ENCODE data around the gene PTPRM. TPM values are rescaled to one million over a fixed set of nuclear protein-coding genes. Genes with fewer than 3 reads are reported as not detected.
"Not testable (repeated sequence)": the region's sequence is repeated elsewhere in the genome, so short reads cannot be mapped to it uniquely, and the experiment has no call there.

PTPRM gene
- total RNA-seq, 1 donor from 2014 or later: 5.3 TPM

DNA sequence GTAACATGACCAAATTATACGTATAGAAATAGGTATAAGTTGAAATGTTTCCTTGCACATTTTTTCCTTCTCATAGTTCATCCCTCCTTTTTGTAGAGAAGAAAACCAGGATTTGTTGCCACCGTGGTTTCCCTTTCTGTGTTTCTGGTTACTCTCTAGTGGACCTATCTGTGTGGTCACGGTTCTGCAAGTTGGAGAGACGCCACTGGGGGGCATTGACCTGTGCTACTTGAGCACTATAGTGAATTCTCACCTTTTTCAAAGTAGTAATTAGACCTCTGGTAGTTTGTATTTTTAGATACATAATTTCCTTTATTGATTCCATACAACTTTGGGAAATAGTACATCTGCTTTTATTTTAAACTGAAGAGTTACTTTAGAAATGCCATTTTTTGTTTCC is 444.8 kb downstream of the PTPRM start:
- no peak for ATAC-seq

- no peak for ATAC-seq
These were observed 451.7 kb downstream of the PTPRM start for GRCh38 chr18:8018701-8019331.

DNA sequence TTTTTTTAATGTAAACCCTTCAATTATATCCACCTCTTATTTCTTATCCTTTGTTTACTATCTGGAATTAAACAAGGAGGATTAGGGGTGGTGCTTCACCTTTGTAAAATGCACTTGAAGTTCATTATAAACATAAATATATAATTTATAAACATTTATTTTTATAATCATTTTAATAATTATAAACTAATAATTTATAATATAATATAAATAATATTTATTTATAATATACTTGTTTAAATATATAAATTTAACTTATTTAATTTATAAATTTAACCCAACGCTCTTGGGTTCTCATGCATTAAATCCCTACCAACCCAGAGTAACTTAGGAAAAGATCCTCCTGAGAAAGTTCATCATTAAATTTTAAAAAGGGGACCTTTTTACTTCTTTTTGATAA is 452.5 kb downstream of the PTPRM start:
- ATAC-seq: no peak

- ATAC-seq: no peak
These were observed 453.2 kb downstream of the PTPRM start for GRCh38 chr18:8020132-8020846.

GRCh38 chr18:8029061-8029460 is 461.9 kb downstream of the PTPRM start:
- peak; percentile 8 for ATAC-seq

- ATAC-seq: no peak
These were observed 462.6 kb downstream of the PTPRM start for GRCh38 chr18:8029731-8030130.

DNA sequence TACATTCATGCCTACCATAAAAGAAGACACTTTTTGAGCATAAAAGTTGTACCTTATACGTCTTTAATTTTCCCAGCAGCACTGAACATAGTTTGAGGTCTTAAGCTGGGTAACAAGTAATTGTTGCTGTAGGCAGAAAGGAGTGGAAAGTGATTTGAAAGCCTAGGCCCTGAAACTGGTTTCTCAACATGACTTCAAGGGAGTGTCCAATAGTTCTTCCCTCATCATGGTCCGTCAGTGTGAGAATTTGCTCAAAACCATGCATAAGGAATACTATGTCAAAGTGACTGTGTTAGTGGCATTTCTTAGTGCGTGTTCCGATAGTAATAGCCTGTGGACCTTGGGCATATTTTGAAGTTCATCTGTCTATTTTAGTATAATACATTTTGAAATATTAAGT is 463.1 kb downstream of the PTPRM start:
- ATAC-seq: no peak

DNA sequence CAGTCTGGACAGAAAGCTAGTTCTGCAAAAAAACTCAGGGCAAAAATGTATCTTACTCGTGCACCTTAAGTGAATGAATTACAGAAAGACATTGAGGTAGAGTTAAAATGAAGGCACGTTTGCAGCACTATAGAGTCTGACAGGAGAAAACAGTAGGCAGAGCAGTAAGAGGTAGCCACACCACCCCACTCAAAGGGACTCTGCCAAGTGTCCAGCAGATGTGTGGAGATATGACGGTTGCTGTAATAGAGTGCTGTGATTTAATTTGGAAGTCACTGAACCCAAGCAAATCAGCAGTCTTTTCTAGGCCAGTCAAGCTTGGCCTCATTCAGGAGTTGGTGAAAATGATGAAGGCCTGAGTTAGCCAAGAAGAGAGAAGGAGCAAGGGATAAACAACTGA is 464.4 kb downstream of the PTPRM start:
- no peak for ATAC-seq

- no peak for ATAC-seq
These were observed 467.6 kb downstream of the PTPRM start for GRCh38 chr18:8034674-8035073.

- ATAC-seq: no peak
These were observed 469.4 kb downstream of the PTPRM start for GRCh38 chr18:8036551-8036950.

- ATAC-seq: no peak
These were observed 470.2 kb downstream of the PTPRM start for GRCh38 chr18:8037296-8037695.

- no peak for ATAC-seq
These were observed 472.9 kb downstream of the PTPRM start for GRCh38 chr18:8040021-8040420.

DNA sequence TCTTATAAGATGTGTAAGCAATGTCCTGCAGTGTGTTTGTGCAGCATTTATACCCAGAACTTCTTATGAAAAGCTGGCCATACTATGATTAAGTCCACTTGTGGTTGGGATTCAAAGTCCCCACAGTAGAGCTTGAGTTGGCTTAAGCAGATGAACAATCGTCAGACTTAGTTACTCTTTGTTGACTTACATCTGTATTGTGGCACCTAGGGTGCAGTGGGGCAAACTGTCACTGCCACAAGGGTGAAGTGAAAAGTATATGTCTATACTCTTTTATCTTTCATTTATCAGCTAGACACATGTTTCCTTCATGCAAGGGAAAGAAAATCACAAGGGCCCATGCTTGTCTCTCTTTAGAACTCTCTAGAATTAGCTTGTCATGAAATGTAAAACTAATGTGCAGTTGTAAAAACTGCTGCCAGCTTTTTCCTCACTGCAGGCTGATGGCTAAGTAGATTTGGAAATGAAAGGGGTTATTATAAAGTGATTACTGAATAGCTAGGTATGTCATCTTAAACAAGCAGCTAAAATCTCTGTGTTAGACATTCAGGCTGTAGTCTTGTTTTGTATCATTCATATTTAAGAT is 474.5 kb downstream of the PTPRM start:
- no peak for ATAC-seq

- ATAC-seq: no peak
These were observed 476.9 kb downstream of the PTPRM start for GRCh38 chr18:8044004-8044403.

- no peak for ATAC-seq
These were observed 478.2 kb downstream of the PTPRM start for GRCh38 chr18:8045160-8045883.

DNA sequence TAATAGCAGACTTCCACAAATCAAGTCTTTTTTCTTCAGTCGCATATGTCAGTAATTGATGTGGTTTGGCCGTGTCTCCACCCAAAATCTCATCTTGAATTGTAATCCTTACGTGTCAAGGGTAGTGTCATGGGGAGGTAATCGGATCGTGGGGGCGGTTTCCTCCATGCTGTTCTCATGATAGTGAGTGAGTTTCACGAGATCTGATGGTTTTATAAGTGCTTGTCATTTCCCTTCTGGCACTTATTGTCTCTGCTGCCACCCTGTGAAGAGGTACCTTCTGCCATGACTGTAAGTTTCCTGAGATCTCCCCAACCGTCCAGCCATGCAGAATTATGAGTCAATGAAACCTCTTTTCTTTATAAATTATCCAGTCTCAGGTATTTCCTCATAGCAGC is 478.8 kb downstream of the PTPRM start:
- no peak for ATAC-seq

DNA sequence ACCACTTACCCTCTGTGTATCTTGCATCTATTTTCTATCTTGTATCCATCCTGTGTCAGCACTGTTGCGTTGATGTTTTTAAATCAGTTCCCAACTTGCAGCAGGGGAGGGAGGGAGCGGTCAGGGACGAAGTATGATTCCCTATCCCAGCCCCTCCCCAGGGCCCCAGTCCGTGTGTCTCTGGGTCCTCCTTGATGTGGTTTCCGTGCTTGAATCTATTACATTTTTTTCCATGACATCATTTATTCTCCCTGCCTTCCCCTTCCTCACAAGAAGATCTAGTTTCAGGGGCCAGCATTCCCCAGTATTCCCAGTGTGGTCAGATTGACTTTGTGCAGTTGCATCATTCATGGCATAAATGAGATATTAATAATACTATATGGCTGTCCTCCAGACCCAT is 479.3 kb downstream of the PTPRM start:
- ATAC-seq: no peak

GRCh38 chr18:8049147-8049546 is 482.0 kb downstream of the PTPRM start:
- ATAC-seq: no peak

GRCh38 chr18:8050616-8051329 is 483.7 kb downstream of the PTPRM start:
- ATAC-seq: no peak

DNA sequence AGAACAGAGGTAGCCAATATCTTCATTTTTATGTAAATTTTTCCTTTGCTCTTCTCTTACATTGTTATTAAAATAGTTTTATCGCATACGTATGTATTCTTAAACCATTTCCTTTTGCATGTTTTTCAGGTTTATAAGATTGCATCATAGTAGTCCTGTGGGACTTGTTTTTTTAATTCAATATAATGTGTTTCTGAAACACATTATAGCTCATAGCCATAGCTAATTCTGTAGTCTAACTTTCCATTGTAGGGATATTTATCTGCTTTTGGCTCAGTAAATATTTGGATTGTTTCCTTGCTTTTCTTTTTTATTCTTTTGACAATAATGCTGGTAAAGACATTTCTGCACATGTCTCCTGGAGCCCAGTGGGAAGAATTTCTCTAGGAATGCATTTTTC is 484.3 kb downstream of the PTPRM start:
- ATAC-seq: no peak

DNA sequence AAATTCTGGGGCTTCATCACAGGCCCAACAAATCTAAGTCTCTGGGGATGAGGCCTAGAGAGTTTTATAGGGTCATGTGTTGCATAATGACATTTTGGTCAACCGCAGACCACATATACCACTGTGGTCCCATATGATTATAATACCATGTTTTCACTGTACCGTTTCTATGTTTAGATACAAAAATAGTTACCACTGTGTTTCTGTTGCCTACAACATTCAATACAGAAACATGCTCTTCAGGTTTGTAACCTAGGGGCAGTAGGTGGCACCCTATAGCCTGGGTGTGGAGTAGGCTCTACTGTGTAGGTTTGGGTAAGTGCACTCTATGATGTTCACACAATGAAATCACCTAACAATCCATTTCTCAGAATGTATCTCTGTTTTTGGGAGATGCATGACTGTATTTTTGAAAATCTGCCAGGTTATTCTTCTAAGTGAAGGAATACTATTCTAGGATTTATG is 485.2 kb downstream of the PTPRM start:
- peak; percentile 67 for ATAC-seq

DNA sequence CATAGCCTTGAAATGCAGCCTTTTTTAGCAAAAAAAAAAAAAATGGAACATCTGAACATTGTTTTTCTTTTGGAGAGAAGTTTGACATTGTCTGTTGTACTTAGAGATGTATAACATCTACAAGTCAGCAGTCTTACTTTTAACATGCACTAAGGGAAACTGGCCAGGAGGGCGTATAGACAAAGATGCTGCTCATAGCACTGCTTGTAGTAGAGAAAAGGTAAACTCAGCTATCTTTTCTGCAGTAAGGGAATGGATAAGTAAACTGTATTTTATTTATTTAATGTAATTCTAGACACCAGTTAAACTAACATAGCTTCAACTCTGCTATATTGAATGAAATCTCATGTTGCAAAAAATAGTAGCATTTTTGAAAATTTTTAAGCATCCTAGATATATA is 489.6 kb downstream of the PTPRM start:
- ATAC-seq: no peak

DNA sequence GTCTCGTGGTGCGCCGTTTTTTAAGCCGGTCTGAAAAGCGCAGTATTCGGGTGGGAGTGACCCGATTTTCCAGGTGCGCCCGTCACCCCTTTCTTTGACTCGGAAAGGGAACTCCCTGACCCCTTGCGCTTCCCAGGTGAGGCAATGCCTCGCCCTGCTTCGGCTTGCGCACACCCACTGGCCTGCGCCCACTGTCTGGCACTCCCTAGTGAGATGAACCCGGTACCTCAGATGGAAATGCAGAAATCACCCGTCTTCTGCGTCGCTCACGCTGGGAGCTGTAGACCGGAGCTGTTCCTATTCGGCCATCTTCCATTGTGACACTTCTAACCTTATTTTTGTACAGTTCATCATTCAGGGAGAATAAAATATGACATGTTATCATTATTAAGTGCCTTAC is 496.0 kb downstream of the PTPRM start:
- ATAC-seq: not testable (repeated sequence)

Data from esophagus mucosa (tissue), 1 donor.